Measurements from ENCODE around the gene CAPN7.

DNA sequence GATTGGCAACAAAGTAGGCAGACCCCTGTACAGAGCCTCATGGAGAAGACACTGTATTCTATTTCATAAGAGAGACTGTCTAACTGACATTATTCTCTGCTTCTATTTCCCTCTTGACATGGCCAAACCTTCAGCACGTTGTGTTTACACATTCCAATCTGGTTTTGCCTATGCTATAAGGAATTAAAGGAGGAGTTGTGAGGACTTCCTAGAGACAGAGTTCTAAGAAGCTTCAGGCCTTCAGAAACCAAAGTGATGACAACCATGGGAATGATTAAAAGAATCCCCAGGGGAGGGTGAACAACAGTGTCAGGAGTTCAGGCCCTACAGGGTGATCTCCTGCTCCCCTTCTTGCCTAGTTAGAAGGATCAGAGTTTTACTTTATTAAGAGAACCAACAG, 44.9 kb upstream of the CAPN7 start:
- TF ChIP-seq, protein P1, sequence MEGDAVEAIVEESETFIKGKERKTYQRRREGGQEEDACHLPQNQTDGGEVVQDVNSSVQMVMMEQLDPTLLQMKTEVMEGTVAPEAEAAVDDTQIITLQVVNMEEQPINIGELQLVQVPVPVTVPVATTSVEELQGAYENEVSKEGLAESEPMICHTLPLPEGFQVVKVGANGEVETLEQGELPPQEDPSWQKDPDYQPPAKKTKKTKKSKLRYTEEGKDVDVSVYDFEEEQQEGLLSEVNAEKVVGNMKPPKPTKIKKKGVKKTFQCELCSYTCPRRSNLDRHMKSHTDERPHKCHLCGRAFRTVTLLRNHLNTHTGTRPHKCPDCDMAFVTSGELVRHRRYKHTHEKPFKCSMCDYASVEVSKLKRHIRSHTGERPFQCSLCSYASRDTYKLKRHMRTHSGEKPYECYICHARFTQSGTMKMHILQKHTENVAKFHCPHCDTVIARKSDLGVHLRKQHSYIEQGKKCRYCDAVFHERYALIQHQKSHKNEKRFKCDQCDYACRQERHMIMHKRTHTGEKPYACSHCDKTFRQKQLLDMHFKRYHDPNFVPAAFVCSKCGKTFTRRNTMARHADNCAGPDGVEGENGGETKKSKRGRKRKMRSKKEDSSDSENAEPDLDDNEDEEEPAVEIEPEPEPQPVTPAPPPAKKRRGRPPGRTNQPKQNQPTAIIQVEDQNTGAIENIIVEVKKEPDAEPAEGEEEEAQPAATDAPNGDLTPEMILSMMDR (IDR thresholded peaks at IDR 0.05): no peak
- no peak for TF ChIP-seq POLR2A (IDR thresholded peaks at IDR 0.05)
- TF ChIP-seq EP300 (IDR thresholded peaks at IDR 0.05): no peak

Measured in ovary (tissue), 3 donors.